Activated CD4-positive, alpha-beta T cell treated with anti-CD3 and anti-CD28 coated beads, Interleukin-2, amount 10 ng/mL, durations not matched to agents 24 days and 14 days (primary cell): Measurements from ENCODE around the gene ENTPD3. TPM values are rescaled to one million over a fixed set of nuclear protein-coding genes. Genes with fewer than 3 reads are reported as not detected.

Experiments
- total RNA-seq: library from RNA; stranded (reverse); gene quantifications from 2 replicates; pipeline ENCODE4 v1.2.3, GENCODE V29; 2022

Gene ENTPD3
- total RNA-seq, 1 donor from 2014 or later = not detected

Other genes starting within 250 kb of the ENTPD3 start
- gene EIF1B, start 77.5 kb upstream of the ENTPD3 start, total RNA-seq = 46.1 and 47.7 TPM in 2 replicates
- gene RPL14, start 70.2 kb downstream of the ENTPD3 start, total RNA-seq = 2,598 and 2,688 TPM in 2 replicates
- 6.1 and 8.4 TPM in 2 replicates for gene ZNF619, start 89.9 kb downstream of the ENTPD3 start, total RNA-seq
- 4.9 and 5.6 TPM in 2 replicates for gene ZNF620, start 118.9 kb downstream of the ENTPD3 start, total RNA-seq
- gene ZNF621, start 137.8 kb downstream of the ENTPD3 start, total RNA-seq = 18.6 and 19.2 TPM in 2 replicates